Duodenal mucosa (tissue), 2 donors: ENCODE results near the gene CFHR4.
"Not testable (repeated sequence)": the region's sequence is repeated elsewhere in the genome, so short reads cannot be mapped to it uniquely, and the experiment has no call there.

Experiments used
- H3K27ac ChIP-seq: one replicate; pipeline ENCODE4 v1.7.0; 2013; ENCODE audit warnings: low read depth, low read length
- H3K27me3 ChIP-seq, 2 donors: one replicate each; pipeline ENCODE4 v1.7.0; 2013; ENCODE audit warnings: low read length in 2 of 2, control low read depth in 1 of 2; ENCODE audit not compliant: insufficient read depth in 2 of 2, control insufficient read depth in 1 of 2
- H3K36me3 ChIP-seq, 2 donors: one replicate each; pipeline ENCODE4 v1.7.0; 2013; ENCODE audit warnings: low read length in 2 of 2, control low read depth in 1 of 2; ENCODE audit not compliant: insufficient read depth in 2 of 2, control insufficient read depth in 1 of 2
- H3K4me1 ChIP-seq, 2 donors: one replicate each; pipeline ENCODE4 v1.7.0; 2013; ENCODE audit warnings: low read length in 2 of 2, control low read depth in 1 of 2; ENCODE audit not compliant: insufficient read depth in 2 of 2, control insufficient read depth in 1 of 2
- H3K4me3 ChIP-seq, 2 donors: one replicate each; pipeline ENCODE4 v1.7.0; 2013; ENCODE audit warnings: low read length in 2 of 2, low read depth in 1 of 2
- H3K9ac ChIP-seq, 2 donors: one replicate each; pipeline ENCODE4 v1.7.0; 2013; ENCODE audit warnings: low read length in 2 of 2, low read depth in 1 of 2
- H3K9me3 ChIP-seq, 2 donors: one replicate each; pipeline ENCODE4 v1.7.0; 2013; ENCODE audit warnings: low read length in 2 of 2, control low read depth in 1 of 2; ENCODE audit not compliant: control insufficient read depth in 1 of 2

Gene CFHR4

DNA sequence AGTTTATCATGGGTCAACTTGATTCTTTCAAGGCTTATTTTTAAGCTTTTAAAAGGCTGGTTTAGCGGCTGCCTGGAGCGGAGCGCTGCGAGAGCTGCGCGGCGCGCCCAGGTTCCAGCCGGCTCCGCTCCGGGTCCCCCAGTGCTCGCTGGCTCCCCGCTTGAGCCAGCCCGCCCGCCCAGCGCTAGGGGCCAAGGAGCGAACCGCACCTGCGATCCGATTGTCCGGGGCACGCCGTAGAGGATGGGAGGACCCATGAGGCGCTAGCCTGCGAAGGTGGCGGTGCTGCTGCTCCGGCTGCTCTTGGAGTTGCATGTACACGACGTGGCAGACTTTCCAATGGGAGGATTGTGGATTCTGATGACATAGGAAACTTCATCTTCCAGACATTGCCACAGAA is 9.9 kb upstream of the CFHR4 start:
- H3K27ac ChIP-seq = no peak overlapping the region
- no peaks in the 10 kb centered on the region for H3K36me3 ChIP-seq
- H3K9ac ChIP-seq = no peak overlapping the region
- H3K27me3 ChIP-seq = no peaks in the 10 kb centered on the region
- H3K9me3 ChIP-seq = no peaks in the 10 kb centered on the region
- no peaks in the 10 kb centered on the region for H3K4me1 ChIP-seq
- H3K4me3 ChIP-seq = no peak overlapping the region

DNA sequence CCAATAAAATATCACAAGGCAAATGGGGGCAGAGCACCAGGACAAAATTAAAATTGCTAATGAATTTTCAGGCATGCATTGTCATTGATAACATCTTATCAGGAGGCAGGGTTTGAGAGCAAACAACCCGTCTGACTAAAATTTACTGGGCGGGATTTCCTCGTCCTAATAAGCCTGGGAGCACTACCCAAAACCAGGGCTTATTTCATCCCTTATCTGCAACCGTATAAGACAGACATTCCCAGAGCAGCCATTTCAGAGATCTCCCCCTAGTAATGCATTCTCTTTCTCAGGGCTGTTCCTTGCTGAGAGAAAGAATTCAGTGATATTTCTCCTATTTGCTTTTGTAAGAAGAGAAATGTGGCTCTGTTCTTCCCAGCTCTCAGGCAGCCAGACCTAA is 1.3 kb upstream of the CFHR4 start:
- not testable (repeated sequence) for H3K9ac ChIP-seq, H3K36me3 ChIP-seq, H3K27ac ChIP-seq, H3K4me3 ChIP-seq, H3K27me3 ChIP-seq, H3K4me1 ChIP-seq, H3K9me3 ChIP-seq

DNA sequence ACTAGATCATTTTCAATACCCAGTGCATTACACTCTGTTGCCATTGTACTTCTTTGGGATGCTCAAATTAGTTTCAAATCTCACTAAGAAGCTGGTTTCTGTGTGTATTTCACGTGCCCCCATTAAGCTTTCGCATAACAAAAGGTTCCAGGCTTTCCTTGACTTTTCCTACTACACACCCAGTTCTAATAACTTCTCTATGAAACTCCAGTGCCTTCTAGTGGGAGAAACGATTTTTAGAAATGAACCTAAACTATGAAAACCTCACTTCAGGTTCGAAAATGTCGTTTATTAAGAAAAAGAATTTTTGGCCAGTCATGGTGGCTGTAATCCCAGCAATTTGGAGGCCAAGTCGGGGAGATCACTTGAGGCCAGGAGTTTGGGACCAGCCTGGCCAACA is 2.8 kb downstream of the CFHR4 start:
- Histone ChIP-seq H3K4me3 (no peak overlapping the region), H3K27me3 (no peaks in the 10 kb centered on the region), H3K4me1 (no peaks in the 10 kb centered on the region), H3K9ac (no peak overlapping the region), H3K9me3 (no peaks in the 10 kb centered on the region), H3K27ac (no peak overlapping the region), H3K36me3 (no peaks in the 10 kb centered on the region)

DNA sequence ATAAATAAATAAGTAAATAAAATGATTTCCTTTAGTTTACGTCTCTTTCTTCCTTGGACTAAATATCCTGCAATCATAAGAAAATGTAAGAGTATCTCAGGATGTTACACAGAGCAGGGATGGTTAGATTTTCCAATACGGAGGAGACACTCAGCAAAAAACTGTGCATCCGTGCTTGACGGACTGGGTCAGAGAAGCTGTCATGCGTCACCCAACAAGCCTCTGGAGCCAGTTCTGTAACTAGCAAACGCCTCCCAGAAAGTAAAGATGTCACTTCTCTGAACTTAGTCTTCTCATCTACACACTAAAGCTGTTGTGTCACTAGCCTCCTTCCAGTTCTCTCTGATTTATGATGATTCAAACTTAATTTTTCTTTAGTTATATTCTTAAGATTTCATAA is 3.4 kb downstream of the CFHR4 start:
- no peaks in the 10 kb centered on the region for H3K36me3 ChIP-seq
- no peak overlapping the region for H3K4me3 ChIP-seq
- no peak overlapping the region for H3K9ac ChIP-seq
- H3K4me1 ChIP-seq = no peaks in the 10 kb centered on the region
- H3K27me3 ChIP-seq = no peaks in the 10 kb centered on the region
- no peak overlapping the region for H3K27ac ChIP-seq
- no peaks in the 10 kb centered on the region for H3K9me3 ChIP-seq

DNA sequence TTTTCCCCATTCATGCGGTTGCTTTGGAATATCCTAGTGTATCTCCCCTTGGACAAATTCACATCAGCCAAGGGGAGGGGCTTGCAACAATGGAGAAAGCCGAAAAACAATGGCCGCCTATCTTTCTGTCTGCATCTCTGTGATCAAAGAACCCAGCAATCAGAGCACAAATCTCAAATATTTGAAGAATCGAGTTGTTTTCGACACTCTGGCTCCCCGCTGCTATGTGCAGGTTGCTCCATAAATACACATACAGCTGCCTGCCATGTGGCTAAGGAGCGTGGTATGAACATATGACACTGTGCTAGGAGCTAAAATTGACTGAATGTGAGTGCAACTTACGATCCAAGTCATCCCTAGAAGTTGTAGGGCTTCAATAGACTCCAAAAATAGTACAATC is 8.5 kb downstream of the CFHR4 start:
- H3K9me3 ChIP-seq = no peaks in the 10 kb centered on the region
- H3K27me3 ChIP-seq = no peaks in the 10 kb centered on the region
- no peak overlapping the region for H3K9ac ChIP-seq
- no peak overlapping the region for H3K4me3 ChIP-seq
- no peak overlapping the region for H3K27ac ChIP-seq
- no peaks in the 10 kb centered on the region for H3K36me3 ChIP-seq
- H3K4me1 ChIP-seq = no peaks in the 10 kb centered on the region

DNA sequence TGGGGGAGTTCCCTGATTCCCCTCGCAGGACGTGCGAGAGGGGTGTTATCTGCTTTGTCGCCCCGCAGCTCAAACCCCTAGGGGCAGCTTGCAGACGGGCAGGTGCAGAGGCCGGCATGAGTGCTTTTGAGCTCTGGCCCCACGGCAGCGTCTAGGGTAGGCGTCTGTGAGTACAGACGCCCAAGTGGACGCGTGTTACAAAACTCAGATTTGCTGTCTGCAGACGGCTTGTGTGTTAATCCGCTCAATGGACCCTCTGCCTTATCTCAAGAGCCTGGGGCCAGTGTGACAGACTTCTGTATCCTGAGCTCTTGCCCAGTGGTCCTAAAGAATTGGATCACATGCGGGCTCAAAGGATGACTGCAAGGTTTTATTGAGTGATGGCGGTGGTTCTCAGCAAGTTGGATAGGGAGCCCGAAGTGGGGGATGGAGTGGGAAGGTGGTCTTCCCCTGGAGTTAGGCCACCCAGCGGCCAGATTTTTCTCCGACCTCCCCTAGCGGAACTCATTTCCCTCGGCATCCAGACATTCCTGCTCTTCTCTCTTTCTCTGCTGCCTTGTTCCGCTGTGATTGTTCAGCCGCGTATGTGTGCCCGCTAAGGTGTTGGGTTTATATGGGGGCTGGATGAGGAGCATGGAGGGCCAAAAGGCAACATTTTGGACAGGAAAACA is 9.4 kb downstream of the CFHR4 start:
- Histone ChIP-seq H3K4me3 (no peak overlapping the region), H3K36me3 (no peaks in the 10 kb centered on the region), H3K9ac (no peak overlapping the region), H3K9me3 (no peaks in the 10 kb centered on the region), H3K27me3 (no peaks in the 10 kb centered on the region), H3K4me1 (no peaks in the 10 kb centered on the region), H3K27ac (no peak overlapping the region)

DNA sequence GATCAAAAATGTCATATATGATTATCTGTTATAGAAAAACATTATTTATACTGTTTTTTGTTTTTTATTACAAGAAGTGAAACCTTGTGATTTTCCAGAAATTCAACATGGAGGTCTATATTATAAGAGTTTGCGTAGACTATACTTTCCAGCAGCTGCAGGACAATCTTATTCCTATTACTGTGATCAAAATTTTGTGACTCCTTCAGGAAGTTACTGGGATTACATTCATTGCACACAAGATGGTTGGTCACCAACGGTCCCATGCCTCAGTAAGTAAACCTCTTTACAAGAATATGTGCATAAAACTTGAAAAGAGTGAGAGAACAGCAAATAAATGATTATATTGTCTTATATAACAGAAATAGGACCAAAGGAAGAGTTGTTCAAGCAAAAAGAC is 14.5 kb downstream of the CFHR4 start:
- H3K9me3 ChIP-seq = no peaks in the 10 kb centered on the region
- no peak overlapping the region for H3K9ac ChIP-seq
- H3K27me3 ChIP-seq = no peaks in the 10 kb centered on the region

DNA sequence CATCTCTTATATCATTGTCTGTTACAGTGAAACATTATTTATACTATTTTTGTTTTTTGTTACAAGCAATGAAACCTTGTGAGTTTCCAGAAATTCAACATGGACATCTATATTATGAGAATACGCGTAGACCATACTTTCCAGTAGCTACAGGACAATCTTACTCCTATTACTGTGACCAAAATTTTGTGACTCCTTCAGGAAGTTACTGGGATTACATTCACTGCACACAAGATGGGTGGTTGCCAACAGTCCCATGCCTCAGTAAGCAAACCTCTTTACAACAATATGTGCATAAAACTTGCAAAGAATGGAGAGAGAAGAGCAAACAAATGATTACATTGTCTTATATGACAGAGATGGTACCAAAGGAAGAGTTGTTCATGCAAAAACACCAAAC is 22.4 kb downstream of the CFHR4 start:
- Histone ChIP-seq H3K4me1 (no peaks in the 10 kb centered on the region), H3K4me3 (no peak overlapping the region), H3K36me3 (no peaks in the 10 kb centered on the region), H3K9me3 (no peaks in the 10 kb centered on the region), H3K27me3 (no peaks in the 10 kb centered on the region), H3K27ac (no peak overlapping the region), H3K9ac (no peak overlapping the region)

More for the DNA sequence above, 14.5 kb downstream of the CFHR4 start:
- Histone ChIP-seq H3K4me1 (no peaks in the 10 kb centered on the region), H3K4me3 (no peak overlapping the region), H3K36me3 (no peaks in the 10 kb centered on the region), H3K27ac (no peak overlapping the region)

DNA sequence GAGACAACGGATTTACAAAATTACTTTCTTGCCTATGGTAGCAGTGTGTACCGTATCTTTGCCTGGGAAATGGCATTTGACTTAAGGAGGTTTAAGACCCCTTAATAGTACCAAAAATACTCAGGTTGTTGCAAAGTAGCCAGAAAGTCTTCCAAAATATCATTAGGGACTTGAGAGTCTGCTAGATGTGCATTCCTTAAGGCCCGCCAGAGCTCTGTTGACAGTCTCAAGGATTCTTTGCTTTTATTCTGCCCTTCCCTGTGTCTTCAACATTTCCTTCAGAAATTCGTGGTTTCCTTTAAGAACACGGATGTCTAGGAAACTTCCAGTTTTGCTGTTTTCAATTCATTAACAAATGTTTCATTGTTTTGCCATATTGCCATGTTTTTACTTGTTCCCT is 24.4 kb downstream of the CFHR4 start:
- not testable (repeated sequence) for H3K27me3 ChIP-seq, H3K9me3 ChIP-seq

DNA sequence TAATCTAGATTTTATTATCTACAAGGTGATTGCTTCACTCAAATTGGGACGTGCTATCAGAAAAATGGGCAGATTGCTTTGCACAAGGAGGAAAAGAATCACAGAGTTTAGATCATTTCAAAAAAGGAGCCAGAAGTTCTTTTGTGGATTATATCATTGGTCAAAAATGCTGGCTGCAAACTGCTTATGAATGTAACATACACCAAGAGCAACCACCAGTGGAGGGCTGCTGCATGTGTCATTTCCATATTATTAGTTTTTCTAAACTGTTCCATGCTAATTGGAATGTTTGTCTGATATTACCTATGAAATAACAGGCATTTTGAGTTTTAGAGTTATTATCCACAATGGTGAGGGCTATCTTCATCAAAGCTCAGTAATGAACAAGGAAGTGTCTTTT is 39.0 kb downstream of the CFHR4 start:
- H3K27ac ChIP-seq, H3K9ac ChIP-seq, H3K9me3 ChIP-seq, H3K36me3 ChIP-seq, H3K4me3 ChIP-seq, H3K4me1 ChIP-seq, H3K27me3 ChIP-seq: not testable (repeated sequence)

More for the DNA sequence above, 24.4 kb downstream of the CFHR4 start:
- not testable (repeated sequence) for H3K27ac ChIP-seq, H3K36me3 ChIP-seq, H3K4me3 ChIP-seq, H3K9ac ChIP-seq, H3K4me1 ChIP-seq

DNA sequence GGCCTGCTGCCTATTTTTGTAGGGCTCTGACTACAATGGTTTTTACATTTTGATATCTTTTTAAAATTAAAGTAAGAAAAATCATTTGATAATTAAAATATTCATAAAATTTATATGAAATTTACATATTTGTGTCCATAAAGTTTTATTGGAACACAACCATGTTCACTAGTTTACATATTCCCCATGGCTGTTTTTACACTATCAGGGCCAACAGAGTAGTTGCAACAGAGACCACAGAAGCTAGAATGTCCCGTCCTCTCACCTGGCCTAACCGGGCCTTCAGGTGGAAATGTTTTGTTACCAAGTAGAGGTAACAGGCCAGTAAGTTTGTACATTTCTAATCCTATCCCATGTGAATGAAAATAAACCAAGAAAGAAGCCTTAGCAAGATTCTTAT is 45.0 kb downstream of the CFHR4 start:
- not testable (repeated sequence) for H3K36me3 ChIP-seq, H3K4me1 ChIP-seq, H3K9ac ChIP-seq, H3K27me3 ChIP-seq, H3K9me3 ChIP-seq, H3K4me3 ChIP-seq, H3K27ac ChIP-seq
